Neutrophil (primary cell): ENCODE measurements around the gene ENO4.

Source experiments
- H3K27ac ChIP-seq: fragments of 200-600 bp; sonication (generic); 2 replicates; pipeline ENCODE4 v1.5.1; 2016; ENCODE audit warnings: mild to moderate bottlenecking, moderate library complexity
- H3K27me3 ChIP-seq: fragments of 200-600 bp; sonication (generic); 2 replicates; pipeline ENCODE4 v1.6.0; 2016; ENCODE audit warnings: mild to moderate bottlenecking
- H3K36me3 ChIP-seq: fragments of 200-600 bp; sonication (generic); 2 replicates; pipeline ENCODE4 v1.5.1; 2017
- H3K4me1 ChIP-seq, 2 experiments: fragments of 200-600 bp in 1 of 2; sonication (generic) in 1 of 2; 1 replicate in 1 of 2; 2 replicates in 1 of 2; pipeline versions ENCODE4 v1.5.1 to v1.6.1; 2013 to 2016; ENCODE audit warnings: low read depth in 1 of 2, low read length in 1 of 2, mild to moderate bottlenecking in 1 of 2, moderate library complexity in 1 of 2; ENCODE audit not compliant: control insufficient read depth in 1 of 2, insufficient read depth in 1 of 2
- H3K4me3 ChIP-seq, 2 experiments: fragments of 200-600 bp in 1 of 2; sonication (generic) in 1 of 2; 1 replicate in 1 of 2; 2 replicates in 1 of 2; pipeline ENCODE4 v1.5.1; 2013 to 2016; ENCODE audit warnings: low read depth in 1 of 2, low read length in 1 of 2, mild to moderate bottlenecking in 1 of 2, moderate library complexity in 1 of 2
- H3K9me3 ChIP-seq: fragments of 200-600 bp; sonication (generic); 2 replicates; pipeline ENCODE4 v1.5.1; 2016
- TF ChIP-seq, protein P1 (sequence below): fragments of 200-600 bp; sonication (generic); IDR thresholded peaks from 2 replicates; pipeline ENCODE4 v1.5.1; 2016; ENCODE audit warnings: antibody characterized with exemption

ENO4 gene

GRCh38 chr10:116803451-116804249 is 45.6 kb upstream of the ENO4 start:
- Histone ChIP-seq H3K9me3 (no peaks in the 10 kb centered on the region), H3K27ac (no peak overlapping the region), H3K36me3 (no peaks in the 10 kb centered on the region), H3K27me3 (peaks cover 49% of the 10 kb centered on the region), H3K4me1 (no peaks in the 10 kb centered on the region), H3K4me3 (no peak overlapping the region)
- TF ChIP-seq, protein P1, sequence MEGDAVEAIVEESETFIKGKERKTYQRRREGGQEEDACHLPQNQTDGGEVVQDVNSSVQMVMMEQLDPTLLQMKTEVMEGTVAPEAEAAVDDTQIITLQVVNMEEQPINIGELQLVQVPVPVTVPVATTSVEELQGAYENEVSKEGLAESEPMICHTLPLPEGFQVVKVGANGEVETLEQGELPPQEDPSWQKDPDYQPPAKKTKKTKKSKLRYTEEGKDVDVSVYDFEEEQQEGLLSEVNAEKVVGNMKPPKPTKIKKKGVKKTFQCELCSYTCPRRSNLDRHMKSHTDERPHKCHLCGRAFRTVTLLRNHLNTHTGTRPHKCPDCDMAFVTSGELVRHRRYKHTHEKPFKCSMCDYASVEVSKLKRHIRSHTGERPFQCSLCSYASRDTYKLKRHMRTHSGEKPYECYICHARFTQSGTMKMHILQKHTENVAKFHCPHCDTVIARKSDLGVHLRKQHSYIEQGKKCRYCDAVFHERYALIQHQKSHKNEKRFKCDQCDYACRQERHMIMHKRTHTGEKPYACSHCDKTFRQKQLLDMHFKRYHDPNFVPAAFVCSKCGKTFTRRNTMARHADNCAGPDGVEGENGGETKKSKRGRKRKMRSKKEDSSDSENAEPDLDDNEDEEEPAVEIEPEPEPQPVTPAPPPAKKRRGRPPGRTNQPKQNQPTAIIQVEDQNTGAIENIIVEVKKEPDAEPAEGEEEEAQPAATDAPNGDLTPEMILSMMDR, result no peak

GRCh38 chr10:116808706-116809105 is 40.6 kb upstream of the ENO4 start:
- Histone ChIP-seq H3K27me3 (peaks cover 38% of the 10 kb centered on the region), H3K27ac (no peak overlapping the region), H3K36me3 (no peaks in the 10 kb centered on the region), H3K4me1 (no peaks in the 10 kb centered on the region), H3K9me3 (no peaks in the 10 kb centered on the region), H3K4me3 (no peak overlapping the region)
- TF ChIP-seq, protein P1, result no peak

DNA sequence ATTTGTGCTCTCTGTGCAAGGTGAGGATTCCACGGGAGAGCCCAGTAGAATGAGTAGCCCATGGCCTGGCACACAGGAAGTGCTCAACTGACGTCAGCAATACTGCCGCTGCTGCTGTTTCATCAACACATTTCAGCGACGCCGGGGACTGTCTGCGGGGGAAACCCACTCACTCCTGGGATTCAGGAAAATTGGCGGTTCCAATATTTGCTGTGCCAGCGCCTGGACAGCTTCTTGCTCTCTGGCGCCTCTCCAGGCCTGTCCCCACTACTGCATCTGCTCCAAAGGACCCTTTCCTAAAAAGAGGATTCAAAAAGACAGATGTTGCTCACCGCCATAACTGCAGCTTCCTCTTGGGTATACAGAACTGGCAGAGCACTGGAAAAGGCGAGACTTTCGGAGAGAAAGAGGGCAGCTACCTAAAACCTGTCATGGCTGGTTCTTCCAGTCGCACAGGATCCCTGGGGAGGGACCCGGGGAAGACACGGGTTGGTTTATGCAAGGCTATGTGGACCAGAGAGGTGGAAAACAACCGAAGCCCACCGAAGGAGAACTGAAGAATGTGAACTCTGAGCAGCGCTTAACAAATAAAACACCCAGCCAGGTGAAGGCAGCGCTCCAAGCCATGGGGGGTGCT is 39.7 kb upstream of the ENO4 start:
- no peaks in the 10 kb centered on the region for H3K36me3 ChIP-seq
- H3K27ac ChIP-seq, result no peak overlapping the region
- TF ChIP-seq, protein P1, result no peak
- peaks cover 43% of the 10 kb centered on the region for H3K27me3 ChIP-seq
- H3K9me3 ChIP-seq, result no peaks in the 10 kb centered on the region
- H3K4me1 ChIP-seq, result no peaks in the 10 kb centered on the region
- no peak overlapping the region for H3K4me3 ChIP-seq

DNA sequence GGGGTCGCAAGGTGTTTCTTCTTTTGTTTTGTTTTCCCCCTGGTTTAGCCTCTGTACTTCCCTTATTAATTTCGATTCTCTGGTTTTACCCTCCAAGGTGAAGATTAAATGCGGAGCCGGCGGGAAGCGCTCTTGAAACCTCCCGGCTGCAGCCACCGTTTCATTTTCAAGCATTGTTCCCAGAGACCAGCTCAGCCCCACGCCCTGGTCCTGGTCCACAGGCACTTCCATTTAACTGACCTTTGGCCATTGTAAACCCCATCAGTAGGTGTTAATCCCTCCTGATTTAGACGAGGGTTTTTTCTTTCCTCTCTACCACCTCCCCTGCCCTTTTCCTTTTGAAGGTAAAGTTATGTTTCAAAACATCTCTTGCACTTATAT is 39.2 kb upstream of the ENO4 start:
- Histone ChIP-seq H3K36me3 (no peaks in the 10 kb centered on the region), H3K27me3 (peaks cover 43% of the 10 kb centered on the region), H3K4me3 (no peak overlapping the region), H3K9me3 (no peaks in the 10 kb centered on the region), H3K27ac (no peak overlapping the region), H3K4me1 (no peaks in the 10 kb centered on the region)
- TF ChIP-seq, protein P1, result no peak

GRCh38 chr10:116810895-116811294 is 38.4 kb upstream of the ENO4 start:
- Histone ChIP-seq H3K4me3 (no peak overlapping the region), H3K27ac (no peak overlapping the region), H3K27me3 (peaks cover 49% of the 10 kb centered on the region), H3K9me3 (no peaks in the 10 kb centered on the region), H3K4me1 (no peaks in the 10 kb centered on the region), H3K36me3 (no peaks in the 10 kb centered on the region)
- TF ChIP-seq, protein P1, result no peak
